Small intestine (tissue), 7 donors: ENCODE results near the gene ADAMTS6. TPM values are rescaled to one million over a fixed set of nuclear protein-coding genes. Genes with fewer than 3 reads are reported as not detected.

ENCODE experiments used
- DNase-seq, 2 donors: peaks; one replicate each; pipeline versions ENCODE4 v3.0.0 to v3.0.0-alpha.2; 2013
- FAIRE-seq: peaks from 2 replicates; lab custom pipeline; 2012; peaks lifted over from hg19 to GRCh38; lab: Jason Lieb, UNC
- H3K27ac ChIP-seq, 3 donors: one replicate each; pipeline ENCODE4 v1.5.1; 2013; ENCODE audit warnings: low read length in 2 of 3, mild to moderate bottlenecking in 2 of 3, control low read depth in 1 of 3, inconsistent platforms in 1 of 3, low read depth in 1 of 3, moderate library complexity in 1 of 3
- H3K27me3 ChIP-seq, 3 donors: one replicate each; pipeline ENCODE4 v1.6.1; 2013; ENCODE audit warnings: low read length in 3 of 3, inconsistent platforms in 1 of 3; ENCODE audit not compliant: control insufficient read depth in 3 of 3, insufficient read depth in 3 of 3
- H3K36me3 ChIP-seq, 3 donors: one replicate each; pipeline ENCODE4 v1.6.1; 2013; ENCODE audit warnings: low read length in 3 of 3, inconsistent platforms in 1 of 3, low read depth in 1 of 3, mild to moderate bottlenecking in 1 of 3, moderate library complexity in 1 of 3; ENCODE audit not compliant: control insufficient read depth in 3 of 3, insufficient read depth in 2 of 3
- H3K4me1 ChIP-seq, 3 donors: one replicate each; pipeline ENCODE4 v1.6.1; 2013; ENCODE audit warnings: low read length in 2 of 3, inconsistent platforms in 1 of 3, low read depth in 1 of 3, mild to moderate bottlenecking in 1 of 3, moderate library complexity in 1 of 3; ENCODE audit not compliant: control insufficient read depth in 3 of 3, insufficient read depth in 2 of 3
- H3K4me3 ChIP-seq, 3 donors: one replicate each; pipeline ENCODE4 v1.5.1; 2013; ENCODE audit warnings: low read length in 3 of 3, control low read depth in 1 of 3, inconsistent platforms in 1 of 3, low read depth in 1 of 3, mild to moderate bottlenecking in 1 of 3, moderate library complexity in 1 of 3
- H3K9me3 ChIP-seq, 2 donors: one replicate each; pipeline ENCODE4 v1.6.1; 2013; ENCODE audit warnings: low read depth in 1 of 2, low read length in 1 of 2; ENCODE audit not compliant: control insufficient read depth in 2 of 2, insufficient read depth in 1 of 2
- WGBS, 3 donors: extraction: QIAGEN DNeasy Blood & Tissue Kit; methylation state at CpG; one replicate each; pipeline ENCODE4 v1.1.7; 2013; 5-methylcytosine and 5-hydroxymethylcytosine counted together
- polyA plus RNA-seq, 4 donors: library from polyadenylated mRNA; stranded (reverse) in 3 of 4; unstranded in 1 of 4; fragments of 200-250 nt in 3 of 4; fragments of 120-200 nt in 1 of 4; gene quantifications; one replicate each; pipeline versions ENCODE4 v1.2.1 to v1.2.3, GENCODE V29; 2013
- donor health status: healthy with polysubstance abuse.
- donor health status: control.
- donor health status: control.
- donor health status: Bipolar disorder and iron deficiency.
- donor health status: healthy.

The ADAMTS6 gene
- polyA plus RNA-seq, 4 donors = 0.28 to 1.5 TPM; not detected in 2

DNA sequence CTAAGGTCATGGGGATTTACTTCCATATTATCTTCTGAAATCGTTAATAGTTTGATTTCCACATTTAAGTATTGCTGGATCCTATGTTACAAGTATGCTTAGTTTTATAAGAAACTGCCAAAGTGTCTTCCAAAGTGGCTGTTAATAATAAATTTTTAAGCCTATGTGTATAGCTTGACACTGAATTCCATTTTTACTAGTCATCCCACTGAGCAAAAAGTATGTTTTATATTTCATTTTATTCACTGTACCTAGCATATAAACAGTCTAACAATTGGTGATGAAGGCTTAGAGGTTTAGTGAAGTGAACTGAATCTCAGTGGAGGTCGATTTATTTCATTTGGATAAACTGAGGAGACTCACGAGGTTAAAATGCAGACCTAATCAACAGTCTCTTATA lies 174.6 kb downstream of the ADAMTS6 start:
- 59 to 72% (median 62%) methylated on average over 3 of the region's 3 CpGs for WGBS, 3 donors
- Histone ChIP-seq H3K9me3 (no peaks in the 10 kb centered on the region), H3K27ac (no peak overlapping the region), H3K4me3 (no peak overlapping the region), H3K27me3 (no peaks in the 10 kb centered on the region), H3K36me3 (no peaks in the 10 kb centered on the region), H3K4me1 (no peaks in the 10 kb centered on the region)
- DNase-seq (no peak), FAIRE-seq (no peak)

DNA sequence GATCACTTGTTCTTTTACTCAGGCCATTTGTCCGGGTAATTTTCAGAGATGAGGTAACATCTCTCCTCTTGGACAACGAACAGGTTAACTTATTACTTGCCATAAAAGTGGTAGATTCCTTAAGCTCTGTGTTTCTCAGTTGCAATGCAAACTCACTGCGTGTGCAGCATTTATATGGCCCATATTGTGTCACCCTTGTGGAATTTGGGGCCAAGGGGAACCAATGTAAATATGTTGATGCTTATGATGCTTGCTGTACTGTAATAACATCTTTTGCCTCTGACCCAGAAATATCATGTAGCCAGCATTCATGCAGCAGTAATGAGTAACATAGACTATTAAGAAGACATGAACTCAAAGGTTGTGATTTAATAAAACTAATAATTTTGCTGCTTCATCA lies 175.8 kb downstream of the ADAMTS6 start:
- no peak for FAIRE-seq

GRCh38 chr5:65299861-65300260 lies 181.9 kb downstream of the ADAMTS6 start:
- 83 to 95% (median 91%) methylated on average over 3 of the region's 3 CpGs for WGBS, 3 donors
- H3K36me3 ChIP-seq = no peaks in the 10 kb centered on the region
- no peaks in the 10 kb centered on the region for H3K9me3 ChIP-seq
- H3K4me1 ChIP-seq = no peaks in the 10 kb centered on the region
- H3K27me3 ChIP-seq = no peaks in the 10 kb centered on the region
- no peak overlapping the region for H3K4me3 ChIP-seq
- FAIRE-seq = no peak
- DNase-seq = no peak
- no peak overlapping the region for H3K27ac ChIP-seq

More for the DNA sequence above, 175.8 kb downstream of the ADAMTS6 start:
- no peaks in the 10 kb centered on the region for H3K36me3 ChIP-seq
- no peak overlapping the region for H3K4me3 ChIP-seq
- H3K9me3 ChIP-seq = no peaks in the 10 kb centered on the region
- H3K27ac ChIP-seq = no peak overlapping the region
- DNase-seq = peak in 1 of 2 donors; percentile 56
- 36 to 58% (median 49%) methylated on average over 3 of the region's 3 CpGs for WGBS, 3 donors
- no peaks in the 10 kb centered on the region for H3K4me1 ChIP-seq
- no peaks in the 10 kb centered on the region for H3K27me3 ChIP-seq

DNA sequence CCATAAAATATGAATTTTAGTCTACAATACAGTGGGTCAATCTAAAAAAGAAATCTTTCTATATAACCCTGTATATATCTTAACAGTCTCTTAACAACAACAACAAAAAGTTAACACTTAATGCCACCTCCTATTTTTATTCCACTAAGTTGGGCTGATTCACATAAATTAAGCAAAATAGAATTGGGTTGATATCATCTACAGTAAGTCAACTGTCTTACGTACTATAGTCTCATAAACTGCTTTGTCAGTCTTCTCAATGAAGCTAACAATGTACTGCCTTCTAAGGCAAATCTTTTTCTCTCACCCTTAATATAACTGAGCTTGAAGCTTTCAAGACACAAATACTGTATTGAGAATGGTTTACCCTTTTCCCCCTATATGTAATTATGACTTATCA lies 185.7 kb downstream of the ADAMTS6 start:
- Histone ChIP-seq H3K36me3 (no peaks in the 10 kb centered on the region), H3K4me1 (no peaks in the 10 kb centered on the region), H3K9me3 (no peaks in the 10 kb centered on the region), H3K27me3 (no peaks in the 10 kb centered on the region), H3K27ac (no peak overlapping the region), H3K4me3 (no peak overlapping the region)
- no peak for DNase-seq
- no peak for FAIRE-seq
- 86 to 95% (median 94%) methylated on average over 1 of the region's 1 CpG for WGBS, 3 donors

DNA sequence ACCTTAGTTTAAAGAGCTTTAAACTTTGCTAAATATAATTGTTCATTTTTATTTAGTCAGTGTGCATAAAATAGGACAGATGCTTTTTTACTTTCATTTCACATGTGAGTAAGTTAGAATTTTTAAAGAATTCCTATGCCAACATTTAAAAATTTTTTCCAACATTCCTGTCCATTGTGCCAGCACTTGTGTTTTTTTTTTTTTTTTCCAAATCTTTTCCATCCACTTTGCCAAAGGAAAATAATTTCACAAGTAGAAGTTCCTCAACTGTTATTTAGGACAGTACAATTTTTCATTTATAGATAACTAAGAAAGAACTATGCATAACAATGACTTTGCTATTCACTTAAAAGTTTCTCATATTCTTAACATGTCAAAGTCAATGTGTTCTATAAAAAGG lies 189.5 kb downstream of the ADAMTS6 start:
- no peaks in the 10 kb centered on the region for H3K4me1 ChIP-seq
- no peaks in the 10 kb centered on the region for H3K27me3 ChIP-seq
- FAIRE-seq = no peak
- H3K4me3 ChIP-seq = no peak overlapping the region
- H3K27ac ChIP-seq = no peak overlapping the region
- no peaks in the 10 kb centered on the region for H3K9me3 ChIP-seq
- DNase-seq = no peak
- H3K36me3 ChIP-seq = no peaks in the 10 kb centered on the region

DNA sequence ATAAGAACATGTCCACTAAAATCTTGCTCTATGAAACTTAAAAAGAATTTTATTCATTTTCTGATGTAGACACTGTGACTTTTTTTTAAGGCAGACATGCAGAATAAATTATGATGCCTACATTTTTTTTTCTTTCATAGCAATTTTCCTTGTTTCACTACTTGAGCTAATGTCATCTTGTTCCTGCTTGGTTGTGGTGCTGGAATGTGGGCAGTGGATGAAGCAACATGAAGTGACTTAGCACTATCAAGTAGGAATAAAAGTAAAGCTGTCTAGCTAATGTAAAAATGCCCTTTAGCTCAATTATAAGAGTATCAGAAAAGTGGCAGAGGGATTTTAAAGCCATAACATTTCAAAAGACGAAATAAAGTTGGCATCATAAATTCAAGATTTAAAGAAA lies 191.0 kb downstream of the ADAMTS6 start:
- FAIRE-seq (no peak), DNase-seq (no peak)
- H3K27me3 ChIP-seq = no peaks in the 10 kb centered on the region
- WGBS, 3 donors = 81 to 91% (median 89%) methylated on average over 1 of the region's 1 CpG
- no peak overlapping the region for H3K4me3 ChIP-seq
- H3K36me3 ChIP-seq = no peaks in the 10 kb centered on the region
- no peaks in the 10 kb centered on the region for H3K4me1 ChIP-seq
- no peak overlapping the region for H3K27ac ChIP-seq
- no peaks in the 10 kb centered on the region for H3K9me3 ChIP-seq

DNA sequence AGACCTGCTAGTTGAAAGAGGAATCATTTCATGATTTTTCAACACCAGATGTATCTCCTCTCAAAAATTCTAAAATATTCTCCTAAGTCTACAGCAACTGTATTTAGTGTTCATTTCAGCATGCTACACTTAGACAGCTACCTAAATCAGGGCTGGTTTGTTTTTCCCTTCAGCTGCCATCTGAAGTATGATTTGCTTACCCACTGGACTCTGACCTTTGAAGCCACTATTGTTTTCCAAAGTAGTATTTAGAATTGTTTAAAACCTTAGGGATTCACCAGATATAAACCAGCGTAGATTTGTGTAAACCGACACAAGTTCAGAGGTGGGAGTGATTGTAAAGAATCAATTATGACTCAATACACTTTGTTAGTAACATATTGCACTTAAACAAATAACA lies 193.1 kb downstream of the ADAMTS6 start:
- Histone ChIP-seq H3K27ac (no peak overlapping the region), H3K27me3 (no peaks in the 10 kb centered on the region), H3K36me3 (no peaks in the 10 kb centered on the region), H3K4me3 (no peak overlapping the region), H3K9me3 (no peaks in the 10 kb centered on the region), H3K4me1 (no peaks in the 10 kb centered on the region)
- no peak for DNase-seq
- FAIRE-seq = no peak
- WGBS, 3 donors = 56 to 71% (median 69%) methylated on average over 2 of the region's 2 CpGs

DNA sequence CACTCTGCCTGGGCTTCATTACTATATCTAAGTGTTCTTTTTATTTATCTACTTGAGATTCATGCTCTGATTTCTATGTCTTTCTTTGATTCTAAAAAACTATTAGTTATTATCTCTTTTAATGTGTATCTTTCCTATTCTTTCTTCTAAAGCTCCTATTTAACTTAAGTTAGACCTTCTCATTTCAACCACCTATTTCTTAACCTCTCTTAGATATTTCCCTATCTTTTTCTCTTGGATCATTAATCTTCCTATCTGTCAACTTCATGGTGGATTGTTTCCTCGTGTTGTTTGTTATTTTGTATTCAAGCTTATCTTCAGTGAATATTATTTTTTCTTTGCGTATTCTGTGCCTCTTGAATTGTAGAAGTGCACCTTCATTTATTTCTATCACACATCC lies 202.1 kb downstream of the ADAMTS6 start:
- DNase-seq (no peak), FAIRE-seq (no peak)
- Histone ChIP-seq H3K27me3 (no peaks in the 10 kb centered on the region), H3K4me3 (no peak overlapping the region), H3K36me3 (no peaks in the 10 kb centered on the region), H3K9me3 (no peaks in the 10 kb centered on the region), H3K27ac (no peak overlapping the region), H3K4me1 (no peaks in the 10 kb centered on the region)
- 72 to 87% (median 76%) methylated on average over 2 of the region's 2 CpGs for WGBS, 3 donors

DNA sequence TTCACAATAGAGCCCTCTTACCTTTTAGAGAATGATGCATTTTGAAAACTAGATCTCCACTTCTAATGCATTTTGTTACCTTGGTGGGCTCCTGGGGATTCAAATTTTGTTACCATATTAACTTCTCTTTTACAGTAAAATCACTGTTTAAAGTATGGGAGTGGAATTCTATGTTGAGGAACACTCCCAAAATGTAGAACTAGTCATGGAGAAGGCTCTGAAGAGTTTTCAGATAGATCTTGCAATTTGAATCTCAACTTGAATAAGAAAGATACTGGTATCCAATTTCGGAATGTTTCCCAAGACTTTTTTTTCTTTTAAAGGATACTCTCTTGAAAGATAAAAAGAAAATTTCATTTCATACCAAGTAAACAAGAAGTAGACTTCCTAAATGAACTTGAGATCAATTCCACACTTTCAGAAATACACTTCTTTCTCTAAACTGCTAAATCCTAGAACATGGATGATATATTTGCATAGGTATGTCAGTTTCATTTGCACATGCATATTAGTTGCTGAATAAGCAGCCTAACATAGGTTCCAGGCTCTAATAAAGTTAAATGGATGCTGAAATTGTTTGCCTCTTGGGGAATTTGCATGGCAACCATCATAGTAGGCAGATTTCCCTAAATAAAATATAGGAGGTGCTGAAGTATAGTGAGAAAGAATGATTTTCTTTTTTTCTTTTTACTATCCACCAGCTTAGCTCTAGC lies 205.4 kb downstream of the ADAMTS6 start:
- 58 to 89% (median 72%) methylated on average over 1 of the region's 1 CpG for WGBS, 3 donors
- H3K27ac ChIP-seq = no peak overlapping the region
- FAIRE-seq (no peak), DNase-seq (no peak)
- H3K27me3 ChIP-seq = no peaks in the 10 kb centered on the region
- no peaks in the 10 kb centered on the region for H3K4me1 ChIP-seq
- no peaks in the 10 kb centered on the region for H3K36me3 ChIP-seq
- H3K4me3 ChIP-seq = no peak overlapping the region
- H3K9me3 ChIP-seq = no peaks in the 10 kb centered on the region
